HEK293 (cell line): ENCODE measurements around the gene TIMM10B.

Experiments used
- CTCF ChIA-PET: fragments of 350-600 bp; formaldehyde crosslinking; extraction: SDS; loops from one replicate; lab custom pipeline; 2021; ENCODE audit warnings: antibody characterized with exemption; lab: Yijun Ruan, JAX
- POLR2A ChIA-PET: fragments of 300-600 bp; formaldehyde crosslinking; extraction: SDS; loops from one replicate; lab custom pipeline; 2020; ENCODE audit warnings: antibody characterized with exemption, inconsistent platforms; lab: Yijun Ruan, JAX
- H3K27ac ChIP-seq: fragments of 200-500 bp; sonication (Bioruptor generic); 2 replicates; pipeline ENCODE4 v1.5.1; 2014; ENCODE audit warnings: low read depth, low read length, control low read depth, inconsistent platforms; ENCODE audit errors: extremely low read depth
- H3K36me3 ChIP-seq, 2 experiments: fragments of 200-500 bp in 1 of 2; sonication (Bioruptor generic) in 1 of 2; 1 replicate in 1 of 2; 2 replicates in 1 of 2; pipeline ENCODE4 v1.5.1; 2014 to 2017; ENCODE audit warnings: inconsistent platforms in 2 of 2, low read length in 2 of 2; ENCODE audit not compliant: control insufficient read depth in 2 of 2, insufficient read depth in 1 of 2
- H3K4me1 ChIP-seq: fragments of 200-500 bp; sonication (Bioruptor generic); 2 replicates; pipeline ENCODE4 v1.5.1; 2014; ENCODE audit warnings: mild to moderate bottlenecking, low read length, inconsistent platforms; ENCODE audit not compliant: control insufficient read depth, insufficient read depth
- H3K4me3 ChIP-seq: 2 replicates; pipeline ENCODE4 v1.5.1; 2011; ENCODE audit warnings: low read depth, mild to moderate bottlenecking, control low read depth, low read length, moderate library complexity
- H3K9me3 ChIP-seq: fragments of 200-500 bp; sonication (Bioruptor generic); 2 replicates; pipeline ENCODE4 v1.5.1; 2014; ENCODE audit warnings: low read depth, low read length, inconsistent platforms; ENCODE audit not compliant: control insufficient read depth, insufficient read depth
- HOXC10 ChIP-seq: sonication (generic); formaldehyde crosslinking; IDR thresholded peaks from 2 replicates; pipeline ENCODE4 v1.8.1; 2023; ENCODE audit warnings: mild to moderate bottlenecking, missing genetic modification reagents
- KLF8 ChIP-seq: fragments of 450-650 bp; formaldehyde crosslinking; IDR thresholded peaks from 2 replicates; pipeline ENCODE4 v1.5.1; 2016; ENCODE audit warnings: missing biosample characterization, missing genetic modification characterization
- OVOL3 ChIP-seq: fragments of 450-650 bp; formaldehyde crosslinking; IDR thresholded peaks from 2 replicates; pipeline ENCODE4 v1.5.1; 2016; ENCODE audit warnings: missing biosample characterization, missing genetic modification characterization
- PRDM2 ChIP-seq: fragments of 450-650 bp; formaldehyde crosslinking; IDR thresholded peaks from 2 replicates; pipeline ENCODE4 v1.5.1; 2016; ENCODE audit warnings: missing biosample characterization, missing genetic modification characterization, borderline replicate concordance
- SCRT1 ChIP-seq: fragments of 450-650 bp; formaldehyde crosslinking; IDR thresholded peaks from 2 replicates; pipeline ENCODE4 v1.5.1; 2016; ENCODE audit warnings: missing biosample characterization, missing genetic modification characterization, borderline replicate concordance
- YY1 ChIP-seq: fragments of 450-650 bp; formaldehyde crosslinking; IDR thresholded peaks from 2 replicates; pipeline ENCODE4 v1.5.1; 2018; ENCODE audit warnings: missing biosample characterization, missing genetic modification characterization
- ZNF146 ChIP-seq: fragments of 450-650 bp; formaldehyde crosslinking; IDR thresholded peaks from 2 replicates; pipeline ENCODE4 v1.5.1; 2016; ENCODE audit warnings: missing biosample characterization, missing genetic modification characterization
- ZNF148 ChIP-seq: fragments of 450-650 bp; formaldehyde crosslinking; IDR thresholded peaks from 2 replicates; pipeline ENCODE4 v1.5.0; 2017; ENCODE audit warnings: missing biosample characterization, missing genetic modification characterization, borderline replicate concordance
- ZNF202 ChIP-seq: fragments of 450-650 bp; formaldehyde crosslinking; IDR thresholded peaks from 2 replicates; pipeline ENCODE4 v1.5.1; 2016; ENCODE audit warnings: missing biosample characterization, missing genetic modification characterization, borderline replicate concordance
- ZNF324 ChIP-seq: fragments of 450-650 bp; formaldehyde crosslinking; IDR thresholded peaks from 2 replicates; pipeline ENCODE4 v1.5.1; 2016; ENCODE audit warnings: missing biosample characterization, missing genetic modification characterization
- ZNF341 ChIP-seq: fragments of 450-650 bp; formaldehyde crosslinking; IDR thresholded peaks from 2 replicates; pipeline ENCODE4; 2016; ENCODE audit warnings: low read depth, missing biosample characterization, missing genetic modification characterization
- ZNF350 ChIP-seq: fragments of 450-650 bp; formaldehyde crosslinking; IDR thresholded peaks from 2 replicates; pipeline ENCODE4 v1.5.0; 2017; ENCODE audit warnings: missing biosample characterization, mild to moderate bottlenecking, missing genetic modification characterization
- ZNF362 ChIP-seq: fragments of 450-650 bp; formaldehyde crosslinking; IDR thresholded peaks from 2 replicates; pipeline ENCODE4 v1.5.1; 2016; ENCODE audit warnings: missing biosample characterization, missing genetic modification characterization
- ZNF366 ChIP-seq: fragments of 450-650 bp; formaldehyde crosslinking; conservative IDR thresholded peaks from 2 replicates; pipeline ENCODE4 v1.5.1; 2016; ENCODE audit warnings: missing biosample characterization, missing genetic modification characterization
- ZNF37A ChIP-seq: fragments of 450-650 bp; IDR thresholded peaks from 2 replicates; pipeline ENCODE4 v1.5.1; 2018; ENCODE audit warnings: missing biosample characterization, missing genetic modification characterization
- ZNF391 ChIP-seq: fragments of 450-650 bp; formaldehyde crosslinking; IDR thresholded peaks from 2 replicates; pipeline ENCODE4 v1.5.1; 2016; ENCODE audit warnings: low read depth, missing biosample characterization, missing genetic modification characterization, borderline replicate concordance
- ZNF394 ChIP-seq: fragments of 450-650 bp; formaldehyde crosslinking; IDR thresholded peaks from 2 replicates; pipeline ENCODE4 v1.5.1; 2016; ENCODE audit warnings: missing biosample characterization, missing genetic modification characterization, mild to moderate bottlenecking, moderate library complexity, borderline replicate concordance
- ZNF514 ChIP-seq: fragments of 450-650 bp; formaldehyde crosslinking; IDR thresholded peaks from 2 replicates; pipeline ENCODE4 v1.5.1; 2016; ENCODE audit warnings: missing biosample characterization, missing genetic modification characterization
- ZNF596 ChIP-seq: fragments of 450-650 bp; IDR thresholded peaks from 2 replicates; pipeline ENCODE4 v1.5.0; 2018; ENCODE audit warnings: missing biosample characterization, mild to moderate bottlenecking, missing genetic modification characterization, moderate library complexity
- ZNF623 ChIP-seq: fragments of 450-650 bp; formaldehyde crosslinking; IDR thresholded peaks from 2 replicates; pipeline ENCODE4 v1.5.1; 2016; ENCODE audit warnings: missing biosample characterization, missing genetic modification characterization
- ZNF670 ChIP-seq: fragments of 450-650 bp; formaldehyde crosslinking; IDR thresholded peaks from 2 replicates; pipeline ENCODE4 v1.5.1; 2016; ENCODE audit warnings: missing biosample characterization, missing genetic modification characterization, low read depth
- ZNF704 ChIP-seq: fragments of 450-650 bp; formaldehyde crosslinking; IDR thresholded peaks from 2 replicates; pipeline ENCODE4 v1.5.1; 2016; ENCODE audit warnings: missing biosample characterization, missing genetic modification characterization
- ZNF747 ChIP-seq: fragments of 450-650 bp; formaldehyde crosslinking; IDR thresholded peaks from 2 replicates; pipeline ENCODE4 v1.5.1; 2016; ENCODE audit warnings: missing biosample characterization, missing genetic modification characterization
- ZNF768 ChIP-seq: fragments of 450-650 bp; formaldehyde crosslinking; IDR thresholded peaks from 2 replicates; pipeline ENCODE4 v1.5.1; 2018; ENCODE audit warnings: missing biosample characterization, mild to moderate bottlenecking, missing genetic modification characterization
- ZSCAN5A ChIP-seq: fragments of 450-650 bp; formaldehyde crosslinking; IDR thresholded peaks from 2 replicates; pipeline ENCODE4 v1.5.1; 2016; ENCODE audit warnings: missing biosample characterization, missing genetic modification characterization

Gene TIMM10B

GRCh38 chr11:6481012-6481923, at the start of gene TIMM10B, which contains the start of gene ARFIP2:
Gene TIMM10B (plus strand): TSS chr11:6481501. CDS start chr11:6481517, 16 bp downstream.
Gene ARFIP2 (minus strand): TSS chr11:6481331. CDS start chr11:6480421, 910 bp downstream.
- no peaks in the 10 kb centered on the region for H3K4me1 ChIP-seq
- H3K4me3 ChIP-seq, result peak within 1 kb of the TSS; percentile 73
- H3K27ac ChIP-seq, result peak within 1 kb of the TSS; percentile 28
- POLR2A ChIA-PET, result interaction anchor here (0.7 to 2.9 kb wide), 18 partner anchors 8 to 247 kb away, joined by 3 to 40 read pairs (median 6); partner anchors contain the start of genes APBB1, FHIP1B, ILK and MRPL17
- no peaks in the 10 kb centered on the region for H3K9me3 ChIP-seq
- peaks cover 0 to 80% of the 10 kb centered on the region in 2 experiments; a peak in 1 of 3 replicates for H3K36me3 ChIP-seq
- CTCF ChIA-PET, result interaction anchor here (0.8 to 1.6 kb wide), 5 partner anchors 13 to 102 kb away, joined by 3 to 8 read pairs (median 5); no protein-coding TSS in a partner anchor
- no peak for TF ChIP-seq ZNF202 (tag by site-specific recombination)
- TF ChIP-seq ZNF37A (tag by site-specific recombination), result no peak
- no peak for TF ChIP-seq ZNF768
- no peak for TF ChIP-seq SCRT1 (tag by site-specific recombination)
- no peak for TF ChIP-seq ZNF362
- no peak for TF ChIP-seq ZNF747
- TF ChIP-seq ZNF366, result no peak
- no peak for TF ChIP-seq ZSCAN5A (tag by site-specific recombination)
- TF ChIP-seq HOXC10 (CRISPR knock-in tag), result no peak
- no peak for TF ChIP-seq PRDM2 (tag by site-specific recombination)
- no peak for TF ChIP-seq ZNF146 (tag by site-specific recombination)
- TF ChIP-seq ZNF341 (tag by site-specific recombination), result peak; percentile 65
- TF ChIP-seq ZNF324 (tag by site-specific recombination), result no peak
- TF ChIP-seq ZNF394, result no peak
- TF ChIP-seq OVOL3 (tag by site-specific recombination), result peak; percentile 17; the same call in 1 of the 2 replicates
- peak; percentile 53; the same call in 1 of the 2 replicates for TF ChIP-seq KLF8
- no peak for TF ChIP-seq ZNF596 (tag by site-specific recombination)
- TF ChIP-seq ZNF148 (tag by site-specific recombination), result no peak
- no peak for TF ChIP-seq ZNF704 (tag by site-specific recombination)
- TF ChIP-seq ZNF391, result no peak
- TF ChIP-seq ZNF670 (tag by site-specific recombination), result no peak
- TF ChIP-seq ZNF514 (tag by site-specific recombination), result no peak
- no peak for TF ChIP-seq ZNF350
- TF ChIP-seq YY1 (tag by site-specific recombination), result 0 out of 2 replicates have a peak, but pooled peaks have one; percentile 10
- TF ChIP-seq ZNF623 (tag by site-specific recombination), result no peak
